Measurements from ENCODE around the gene CDKL5. TPM values are rescaled to one million over a fixed set of nuclear protein-coding genes. Genes with fewer than 3 reads are reported as not detected.

CDKL5 gene
- polyA plus RNA-seq, 4 donors: 11.9 to 18.1 (median 14.9) TPM

DNA sequence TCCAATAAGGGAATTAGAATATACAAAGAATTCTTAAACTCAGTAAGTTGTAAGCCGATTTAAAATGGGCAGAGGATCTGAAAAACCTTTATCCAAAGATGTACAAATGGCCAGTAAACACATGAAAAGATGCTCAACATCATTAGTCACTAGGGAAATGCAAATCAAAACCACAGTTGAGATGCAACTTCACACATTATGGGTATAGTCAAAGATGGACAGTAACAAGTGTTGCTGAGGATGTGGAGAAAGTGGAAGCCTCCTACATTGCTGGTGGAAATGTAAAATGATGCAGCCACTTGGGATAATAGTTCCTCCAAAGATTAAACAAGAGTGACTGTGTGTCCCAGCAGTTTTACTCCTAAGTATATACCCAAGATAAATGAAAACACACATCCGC, 213.9 kb downstream of the CDKL5 start:
- DNase-seq (ENCODE audit: low read depth in 4 of 4, low spot score in 2 of 4): no peak

DNA sequence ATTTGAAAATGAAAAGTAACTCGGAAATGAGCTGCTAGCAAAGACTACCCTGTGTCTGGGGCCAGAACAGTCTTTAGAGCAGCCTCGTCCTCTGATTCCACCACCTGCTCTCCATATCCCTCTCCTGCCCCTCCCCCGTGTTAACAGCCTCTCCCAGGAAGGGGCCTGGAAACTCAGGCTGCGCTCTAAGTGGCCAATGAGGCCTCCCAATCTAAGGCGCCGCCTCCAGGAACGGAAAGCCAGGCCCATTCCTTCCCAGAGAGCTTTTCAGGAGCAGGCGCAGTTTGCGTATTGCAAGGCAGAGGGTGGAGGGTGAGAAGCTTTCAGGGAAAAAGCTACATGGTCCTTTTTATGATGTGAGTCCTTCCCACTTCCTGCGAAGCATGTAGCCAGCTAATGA, 215.3 kb downstream of the CDKL5 start:
- no peak for DNase-seq (ENCODE audit: low read depth in 4 of 4, low spot score in 2 of 4)

DNA sequence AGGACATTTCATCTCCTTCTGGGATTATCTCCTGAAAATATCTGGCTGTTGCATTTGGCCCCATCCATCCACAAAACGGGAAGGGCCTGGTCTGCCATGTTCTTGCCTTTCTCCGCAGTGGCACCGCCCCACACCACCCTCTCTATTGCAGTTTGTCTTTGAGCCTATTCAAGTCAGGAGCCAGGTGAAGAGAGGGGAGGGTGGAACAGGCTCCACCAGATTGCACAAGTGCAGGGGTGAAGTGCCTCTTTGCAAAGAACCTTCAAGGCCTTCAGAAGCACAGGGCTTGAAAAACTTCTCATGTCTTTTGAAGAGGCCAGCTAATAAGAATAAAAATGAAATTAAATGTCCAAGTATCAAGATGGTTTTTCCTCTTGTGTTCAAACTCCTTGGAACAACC, 217.8 kb downstream of the CDKL5 start:
- DNase-seq (ENCODE audit: low read depth in 4 of 4, low spot score in 2 of 4): no peak

DNA sequence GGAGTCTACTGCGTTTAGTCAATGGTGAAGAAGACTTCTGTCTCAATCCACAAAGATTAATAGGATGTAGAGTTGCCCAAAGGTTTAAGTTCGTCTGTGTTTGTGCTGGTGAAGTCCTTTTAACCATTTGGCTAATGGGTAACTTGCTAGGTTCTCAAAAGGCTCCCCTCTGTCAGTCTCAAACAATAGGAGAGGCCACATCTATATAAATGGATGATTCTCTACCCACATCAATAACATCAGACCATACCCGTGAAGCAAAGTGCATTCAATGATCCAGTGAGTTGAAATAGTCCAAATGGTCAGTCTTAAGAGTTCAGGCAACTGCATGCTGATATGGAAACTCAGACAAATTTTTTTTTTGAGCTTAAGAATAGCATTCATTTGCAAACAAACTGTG, 218.4 kb downstream of the CDKL5 start:
- no peak for DNase-seq (ENCODE audit: low read depth in 4 of 4, low spot score in 2 of 4)

DNA sequence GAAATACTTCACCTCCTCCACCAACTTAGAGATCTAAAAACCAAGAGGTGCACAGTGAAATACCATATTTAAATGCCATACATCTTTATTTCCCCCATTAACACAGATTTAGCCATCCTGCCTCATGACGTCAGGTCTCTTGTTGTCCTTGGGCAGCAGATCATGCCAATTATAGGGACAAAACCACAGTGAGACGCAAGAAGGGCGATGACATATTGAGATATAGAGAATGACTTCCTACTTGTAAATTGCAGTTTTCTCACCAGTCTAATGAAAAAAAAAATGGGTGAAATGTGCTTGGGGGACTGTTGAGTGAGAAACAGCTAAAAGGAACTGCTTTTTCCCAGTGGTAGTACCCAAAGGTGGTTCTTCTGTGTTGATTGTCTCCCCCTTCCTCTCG, 222.2 kb downstream of the CDKL5 start:
- no peak for DNase-seq (ENCODE audit: low read depth in 4 of 4, low spot score in 2 of 4)

DNA sequence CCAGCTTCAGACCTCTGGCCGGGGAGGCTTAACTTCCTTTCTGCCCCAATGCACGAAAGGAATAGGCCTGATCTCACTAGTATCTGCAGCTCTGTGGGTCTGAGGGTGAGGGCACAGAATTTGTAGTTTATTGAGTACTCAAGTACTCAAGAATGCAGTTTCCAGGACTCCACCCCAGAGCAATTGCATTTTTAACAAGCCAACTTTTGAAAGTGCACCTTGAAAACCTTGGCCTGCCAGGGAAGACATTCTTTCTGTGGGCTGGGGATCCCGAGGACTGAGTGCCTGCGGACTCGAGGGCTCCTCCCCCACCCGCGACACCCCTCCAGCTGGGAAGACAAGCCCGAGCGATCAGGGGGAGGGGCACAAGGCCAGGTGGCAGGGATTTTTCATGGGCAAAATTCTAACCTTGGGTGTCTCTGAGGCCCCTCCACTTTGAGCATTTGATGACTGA, 224.1 kb downstream of the CDKL5 start:
- DNase-seq (ENCODE audit: low read depth in 4 of 4, low spot score in 2 of 4): no peak

DNA sequence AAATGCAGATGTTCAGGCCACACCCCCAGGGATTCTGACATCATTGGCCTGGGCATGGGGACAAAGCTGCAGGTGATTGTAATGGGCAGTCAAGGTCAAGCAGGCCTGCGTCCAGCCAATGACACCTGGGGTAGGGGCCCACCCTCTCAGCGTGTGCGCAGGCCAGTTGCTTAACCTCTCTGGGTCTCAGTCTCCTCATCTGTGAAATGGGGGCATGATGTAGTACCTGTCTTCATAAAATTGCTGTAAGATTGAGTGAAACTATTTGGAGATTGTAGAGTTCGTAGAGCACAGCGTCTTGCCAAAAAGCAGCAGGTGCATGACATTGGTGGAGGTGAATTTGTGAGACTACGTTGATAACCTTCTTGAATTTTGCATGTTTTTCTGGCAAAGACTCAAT, 225.3 kb downstream of the CDKL5 start:
- no peak for DNase-seq (ENCODE audit: low read depth in 4 of 4, low spot score in 2 of 4)

DNA sequence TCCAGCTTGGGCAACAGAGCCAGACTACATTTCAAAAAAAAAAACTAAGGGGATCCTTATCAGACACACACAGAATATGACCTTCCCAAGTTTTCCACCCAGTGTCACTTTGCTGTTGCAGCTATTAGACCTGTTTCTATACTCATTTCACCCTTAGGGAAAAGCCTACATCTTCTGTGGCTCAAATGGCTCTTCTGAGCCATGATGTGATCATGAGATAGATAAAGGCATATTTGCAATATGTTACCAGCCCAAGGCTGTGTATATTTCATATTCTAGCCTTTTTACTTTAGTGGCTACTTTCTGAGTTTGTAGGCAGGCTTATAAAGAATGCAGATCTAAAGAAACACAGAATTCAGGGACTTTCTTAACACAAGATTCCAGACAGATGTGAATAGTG, 227.2 kb downstream of the CDKL5 start:
- DNase-seq (ENCODE audit: low read depth in 4 of 4, low spot score in 2 of 4): no peak

DNA sequence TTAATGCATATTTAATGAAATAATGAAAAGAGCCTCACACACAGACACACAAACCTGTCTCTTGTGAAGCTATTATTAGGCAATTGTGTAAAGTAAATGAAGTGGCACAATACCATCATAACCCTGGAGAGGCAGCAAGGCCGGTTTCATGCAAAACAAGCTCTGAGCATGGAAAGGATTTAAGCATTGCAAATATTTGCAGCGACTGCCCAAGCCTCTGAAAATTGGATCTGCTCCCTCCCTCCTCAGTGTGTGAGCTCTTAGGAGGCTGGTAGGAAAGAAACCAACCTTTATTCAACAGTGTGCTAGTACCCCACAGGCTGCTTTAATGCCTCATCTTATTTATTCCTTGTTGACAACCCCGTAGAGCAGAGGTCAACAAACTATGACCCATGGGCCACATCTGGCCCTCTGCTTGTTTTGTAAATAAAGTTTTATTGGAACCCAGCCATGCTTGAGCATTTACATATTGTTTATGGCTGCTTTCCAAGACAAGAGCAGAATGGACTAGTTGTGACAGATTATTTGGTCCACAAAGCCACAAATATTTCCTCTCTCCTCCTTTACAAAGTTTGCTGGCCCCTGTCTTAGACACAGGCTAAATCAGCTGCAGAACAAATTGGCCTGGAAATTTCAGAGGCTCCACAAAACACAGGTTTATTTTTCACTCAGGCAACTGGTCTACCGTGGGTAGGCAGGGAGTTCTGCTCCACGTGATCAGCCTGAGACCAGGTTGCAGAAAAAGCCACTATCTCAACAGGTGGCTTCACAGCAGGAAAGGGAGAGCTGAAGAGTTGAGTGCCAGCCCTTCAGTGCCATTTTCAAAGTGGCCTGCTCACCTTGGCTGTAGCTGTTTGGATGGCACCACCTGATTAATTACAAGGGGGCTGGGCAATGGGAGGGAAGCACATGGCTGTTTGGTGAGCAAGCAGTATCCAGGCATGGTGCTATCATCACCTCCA, 229.7 kb downstream of the CDKL5 start:
- no peak for DNase-seq (ENCODE audit: low read depth in 4 of 4, low spot score in 2 of 4)

DNA sequence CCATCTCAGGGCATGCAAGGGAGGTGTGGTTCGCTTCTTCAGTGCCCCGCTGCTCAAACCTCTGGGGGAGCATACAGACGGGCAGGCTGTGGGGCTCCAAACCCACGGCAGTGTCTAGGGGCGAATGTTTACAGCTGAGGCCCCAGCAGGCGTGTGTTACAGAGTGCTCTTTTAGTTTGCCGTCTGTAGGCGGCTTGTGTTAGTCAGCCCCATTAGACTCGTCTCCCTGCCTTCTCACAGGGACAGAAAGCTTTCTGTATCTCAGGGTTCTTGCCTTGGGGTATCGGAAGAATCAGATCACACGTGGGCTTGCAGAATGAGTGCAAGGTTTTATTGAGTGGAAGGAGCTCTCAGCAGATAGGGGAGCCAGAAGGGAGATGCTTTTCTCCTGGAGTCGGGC, 235.9 kb downstream of the CDKL5 start:
- no peak for DNase-seq (ENCODE audit: low read depth in 4 of 4, low spot score in 2 of 4)

DNA sequence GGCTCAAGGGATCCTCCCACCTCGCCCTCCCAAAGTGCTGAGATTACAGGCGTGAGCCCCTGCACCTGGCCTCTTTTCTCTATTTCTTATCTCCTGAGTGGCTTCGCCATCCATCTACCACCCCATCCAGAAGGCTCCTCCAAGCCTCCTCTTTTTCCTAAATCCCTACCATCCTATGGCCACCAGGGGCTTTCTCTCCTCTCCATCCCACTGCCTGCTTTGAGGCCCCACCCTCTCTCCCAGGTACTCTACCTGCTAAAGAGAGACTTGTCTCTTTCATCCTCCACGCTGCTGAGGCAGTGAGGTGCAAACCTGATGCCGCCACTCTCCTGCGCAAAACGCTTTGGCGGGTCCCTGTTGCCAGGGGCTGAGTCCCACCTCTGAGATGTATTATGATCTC, 239.5 kb downstream of the CDKL5 start:
- DNase-seq (ENCODE audit: low read depth in 4 of 4, low spot score in 2 of 4): no peak

DNA sequence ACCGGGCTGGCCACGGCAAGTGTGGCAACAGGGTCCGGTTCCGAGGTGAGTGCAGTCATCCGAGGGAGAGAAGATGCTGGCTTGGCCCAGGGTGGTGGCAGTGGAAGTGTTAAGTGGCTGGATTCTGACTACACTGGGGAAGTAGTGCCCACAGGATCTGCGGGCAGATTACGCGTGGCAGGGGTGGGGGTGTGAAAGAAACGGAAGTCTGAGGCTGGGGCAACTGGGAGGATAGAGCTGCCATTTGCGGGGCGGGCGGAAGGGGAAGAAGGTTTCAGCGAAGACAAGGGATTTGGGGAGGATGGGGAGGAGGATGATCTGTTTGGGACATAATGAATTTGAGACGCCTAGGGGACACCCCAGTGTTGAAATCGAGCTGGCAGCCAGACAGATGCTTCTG, 241.2 kb downstream of the CDKL5 start:
- DNase-seq (ENCODE audit: low read depth in 4 of 4, low spot score in 2 of 4): no peak

DNA sequence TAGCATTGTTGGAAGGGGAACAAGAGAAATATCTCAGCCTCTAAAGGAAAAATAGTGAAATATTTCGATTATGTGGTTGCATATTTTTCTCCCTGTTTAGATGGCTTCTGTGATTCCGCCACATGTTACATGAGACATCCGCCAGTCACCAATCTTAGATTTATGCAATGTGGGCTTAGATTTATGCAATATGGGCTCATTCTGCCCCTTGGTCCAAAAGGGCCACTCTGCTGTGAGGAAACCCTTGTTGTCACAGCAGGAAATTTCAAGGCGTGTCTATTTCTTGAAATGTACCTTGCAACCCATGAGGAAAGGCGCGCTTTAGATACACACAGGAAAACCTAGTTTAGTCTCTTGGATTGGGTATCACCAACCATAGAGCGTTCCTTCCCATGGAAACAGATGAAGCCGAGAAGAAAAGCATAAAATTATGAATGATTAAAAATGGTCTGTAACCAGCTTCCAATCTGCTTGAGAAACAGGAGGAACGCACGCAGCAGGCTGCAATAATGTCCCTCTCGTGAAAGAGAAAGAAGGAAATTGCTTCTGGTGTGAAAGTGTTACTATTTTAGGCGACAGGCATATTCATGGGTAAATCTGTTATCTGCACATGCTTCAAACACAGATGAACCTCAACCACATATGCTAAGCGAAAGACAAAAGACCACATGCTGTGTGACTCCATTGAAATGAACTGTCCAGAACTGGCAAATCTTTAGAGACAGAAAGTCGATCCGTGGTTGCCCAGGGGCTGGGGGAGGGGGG, 242.8 kb downstream of the CDKL5 start:
- DNase-seq (ENCODE audit: low read depth in 4 of 4, low spot score in 2 of 4): no peak

DNA sequence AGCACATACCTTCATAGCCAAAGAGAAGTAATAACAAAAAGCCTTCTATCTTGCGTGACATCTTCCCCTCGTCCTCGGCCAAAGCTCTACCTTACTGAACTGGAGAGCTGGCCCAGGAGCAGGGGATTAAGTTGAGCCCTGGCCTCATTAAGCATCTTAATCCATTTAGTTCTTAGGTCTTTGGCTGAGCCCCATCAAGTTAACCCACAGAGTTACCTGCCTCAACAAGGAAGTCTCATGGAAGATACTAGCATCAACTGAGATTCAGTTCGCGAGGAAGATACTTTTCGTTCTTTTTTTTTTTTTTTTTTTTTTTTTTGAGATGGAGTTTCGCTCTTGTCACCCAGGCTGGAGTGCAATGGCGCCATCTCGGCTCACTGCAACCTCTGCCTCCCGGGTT, 246.6 kb downstream of the CDKL5 start, which contains the start of gene RS1:
Gene RS1, minus strand, starts transcription at position 101 of the 400 bp plus-strand sequence. Its CDS starts 40 bp downstream, at position 61.
- no peak for DNase-seq (ENCODE audit: low read depth in 4 of 4, low spot score in 2 of 4)

DNA sequence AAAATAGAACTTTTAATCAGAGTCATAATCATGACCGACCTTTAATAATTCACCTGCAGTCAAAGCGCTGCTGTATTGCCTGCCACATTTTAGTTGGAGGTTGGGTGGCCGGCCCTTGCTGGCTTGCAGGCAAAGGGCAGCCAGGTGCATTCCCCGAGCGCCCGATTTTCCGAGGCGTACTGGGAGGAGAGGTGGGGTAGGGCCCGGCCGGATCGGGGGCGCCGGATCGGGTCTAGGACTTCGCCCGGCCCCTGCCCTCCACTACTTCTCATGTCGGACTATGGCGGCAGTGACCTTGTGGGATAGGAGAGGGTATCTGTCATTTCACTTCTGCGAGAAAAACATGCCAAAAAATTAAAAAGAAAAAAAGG, 249.0 kb downstream of the CDKL5 start:
- DNase-seq (ENCODE audit: low read depth in 4 of 4, low spot score in 2 of 4): no peak

DNA sequence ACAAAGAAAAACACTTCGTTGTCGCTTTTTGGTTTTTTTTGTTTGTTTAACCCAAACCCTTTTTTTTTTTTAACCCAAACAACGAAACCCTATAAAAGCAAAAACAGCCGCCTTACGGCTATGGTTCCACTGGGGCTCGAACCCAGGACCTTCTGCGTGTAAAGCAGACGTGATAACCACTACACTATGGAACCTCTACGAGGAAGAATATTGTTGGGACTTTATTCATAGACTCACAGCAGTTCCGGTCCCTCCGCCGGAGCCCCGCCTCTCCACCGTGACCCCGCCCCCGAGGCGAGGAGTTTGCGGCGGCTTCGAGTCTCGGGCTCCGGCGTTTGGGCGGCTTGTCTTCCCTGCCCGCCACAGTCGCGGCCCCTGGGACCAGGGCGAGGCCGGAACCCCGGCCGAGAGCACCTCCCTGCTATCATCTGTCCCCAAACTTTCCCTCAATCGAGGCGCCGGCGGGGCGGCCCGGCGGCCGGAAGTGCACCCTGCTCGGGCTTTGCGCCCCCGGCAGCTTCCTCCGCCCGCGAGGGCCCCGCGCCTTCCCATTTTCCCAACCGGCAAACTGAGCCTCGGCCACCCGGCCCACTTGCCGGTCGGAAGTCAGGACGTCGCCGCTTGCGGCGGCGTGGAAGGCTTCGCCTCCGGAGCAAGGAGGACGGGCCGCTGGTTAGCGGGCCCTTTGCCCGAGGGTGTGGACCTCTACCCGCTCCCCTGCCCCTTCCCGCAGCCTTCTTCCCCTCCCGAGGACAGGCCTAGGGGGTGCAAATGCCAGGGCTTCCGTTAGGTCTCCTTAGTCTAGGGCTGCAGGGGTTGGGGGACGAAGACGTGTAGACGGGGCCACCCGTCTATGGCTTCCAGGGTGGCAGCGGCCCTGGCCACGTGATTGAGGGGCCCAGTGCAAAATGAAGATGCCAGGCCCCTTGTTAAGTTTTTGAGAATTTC, 249.7 kb downstream of the CDKL5 start:
- peak; percentile 53 to 67 (median 58) for DNase-seq (ENCODE audit: low read depth in 4 of 4, low spot score in 2 of 4)

DNA sequence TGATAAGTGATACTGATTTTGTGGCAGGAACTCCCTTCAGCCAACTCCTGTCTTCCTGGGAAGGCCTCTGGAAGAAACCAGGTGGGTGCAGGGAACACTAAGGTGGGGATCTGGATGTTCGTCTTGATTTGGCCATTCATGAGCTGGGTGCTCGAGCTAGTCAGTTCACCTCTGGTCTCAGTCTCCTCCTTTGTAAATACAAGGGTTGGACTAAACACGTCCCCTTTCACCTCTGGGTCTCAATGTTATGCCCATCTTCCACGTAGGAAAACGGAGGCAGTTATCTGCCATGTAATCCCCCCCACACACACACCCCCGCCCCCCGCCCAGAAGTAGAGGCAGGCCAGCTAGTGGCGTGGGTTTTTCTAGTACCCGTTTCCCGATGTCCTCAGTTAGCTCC, 250.6 kb downstream of the CDKL5 start:
- DNase-seq (ENCODE audit: low read depth in 4 of 4, low spot score in 2 of 4): no peak

DNA sequence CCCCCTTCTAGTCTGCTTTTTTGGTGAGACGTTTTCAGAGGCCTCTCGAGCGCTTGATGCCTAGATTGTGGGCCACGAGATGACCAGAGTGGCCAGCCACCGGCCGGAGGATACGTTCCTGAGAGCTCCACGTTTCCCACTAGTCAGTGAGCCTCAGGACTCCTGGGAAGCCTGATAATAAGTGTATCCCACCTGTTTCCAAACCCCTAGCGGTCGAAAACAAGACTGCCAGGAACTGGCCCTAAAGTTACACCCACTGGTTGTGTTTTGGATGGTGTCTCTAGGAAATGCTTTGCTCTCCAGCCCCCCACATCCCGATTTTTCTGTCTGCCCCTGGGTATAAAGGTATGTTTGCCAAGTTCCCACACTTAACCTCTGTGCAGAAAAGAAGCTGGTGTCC, 251.1 kb downstream of the CDKL5 start:
- DNase-seq (ENCODE audit: low read depth in 4 of 4, low spot score in 2 of 4): no peak

DNA sequence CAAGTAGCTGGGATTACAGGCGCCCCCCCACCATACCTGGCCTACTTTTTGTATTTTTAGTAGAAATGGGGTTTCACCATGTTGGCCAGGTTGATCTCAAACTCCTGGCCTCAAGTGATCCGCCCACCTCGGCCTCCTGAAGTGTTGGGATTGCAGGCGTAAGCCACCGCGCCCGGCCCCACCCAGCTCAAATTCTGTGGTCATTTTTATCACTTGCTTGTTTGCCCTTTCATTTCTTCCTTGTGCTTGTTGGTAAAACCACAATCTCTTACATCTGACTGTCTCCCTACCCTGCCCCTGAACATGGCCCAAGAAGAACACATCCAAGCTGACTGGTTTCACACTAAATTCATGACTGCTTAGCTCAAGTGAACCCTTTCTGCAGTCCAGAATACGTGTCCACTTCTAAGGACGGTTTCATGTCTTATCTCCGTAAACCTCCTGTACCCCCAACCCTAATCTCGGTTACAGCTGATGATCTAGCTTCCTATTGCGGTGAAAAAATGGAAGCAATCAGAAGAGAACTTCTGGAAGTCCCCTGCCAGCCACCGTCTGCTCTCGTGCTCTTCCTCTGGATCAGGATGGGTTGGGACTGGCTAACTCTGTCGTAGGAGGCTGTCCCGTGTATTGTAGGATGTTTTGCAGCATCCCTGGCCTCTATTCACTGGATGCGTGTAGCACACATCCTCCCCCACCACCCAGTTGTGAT, 251.9 kb downstream of the CDKL5 start:
- no peak for DNase-seq (ENCODE audit: low read depth in 4 of 4, low spot score in 2 of 4)

DNA sequence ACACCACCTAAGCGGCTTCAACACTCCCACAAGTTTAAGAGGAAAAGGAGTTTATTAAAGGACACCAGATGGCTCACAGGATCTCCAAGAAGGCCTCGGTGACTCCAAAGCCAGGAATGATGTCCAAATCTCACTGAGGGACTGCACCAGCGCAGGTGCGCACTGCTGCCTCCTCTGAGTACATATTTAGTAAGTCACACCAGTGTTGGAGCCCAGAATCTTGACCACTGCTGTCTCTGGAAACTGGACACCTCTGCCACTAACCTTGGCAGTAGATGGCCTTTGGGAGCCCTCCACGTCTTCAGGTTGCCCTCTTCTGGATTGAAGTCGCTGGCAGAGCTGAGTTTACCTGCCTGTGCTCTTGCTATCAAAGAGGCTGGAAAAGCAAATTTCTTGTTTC, 256.6 kb downstream of the CDKL5 start:
- no peak for DNase-seq (ENCODE audit: low read depth in 4 of 4, low spot score in 2 of 4)
